ENCODE data around the gene BTD. TPM values are rescaled to one million over a fixed set of nuclear protein-coding genes. Genes with fewer than 3 reads are reported as not detected.

Gene BTD
- total and polyA plus RNA-seq, 10 of the 15 experiments (the other 5 are each of a cell fraction or from before 2014, with no cell fraction given): 3.4 to 10.3 (median 5.0) TPM

GRCh38 chr3:15638891-15639262, 37.3 kb downstream of the BTD start (continued):
- TF ChIP-seq ASH2L (IDR thresholded peaks at IDR 0.05; ENCODE audit: borderline replicate concordance, low read depth) (no peak), NBN (IDR thresholded peaks at IDR 0.05) (no peak), SPI1 (IDR thresholded peaks at IDR 0.05; ENCODE audit: borderline replicate concordance, insufficient read depth, low read depth, low read length) (no peak), ZNF207 (IDR thresholded peaks at IDR 0.05; ENCODE audit: borderline replicate concordance) (no peak), EZH2 (IDR thresholded peaks at IDR 0.05; ENCODE audit: borderline replicate concordance, control insufficient read depth, low read depth, low read length) (no peak), STAT1 (conservative IDR thresholded peaks at IDR 0.05) (no peak), CREM (IDR thresholded peaks at IDR 0.05; ENCODE audit: low read depth) (peak; percentile 85), PRDM15 (CRISPR knock-in tag; IDR thresholded peaks at IDR 0.05) (no peak), LARP7 (IDR thresholded peaks at IDR 0.05) (no peak), EP300 (IDR thresholded peaks at IDR 0.05; ENCODE audit: borderline replicate concordance in 1 of 2, control insufficient read depth in 1 of 2, low read depth in 2 of 2, low read length in 2 of 2) (peak in 1 of 2 experiments; percentile 57; a peak in 1 of 4 replicates), CHD4 (IDR thresholded peaks at IDR 0.05) (no peak), EGR1 (IDR thresholded peaks at IDR 0.05; ENCODE audit: borderline replicate concordance in 1 of 2, low read depth in 2 of 2, low read length in 2 of 2) (no peak), HDAC6 (IDR thresholded peaks at IDR 0.05; ENCODE audit: unreplicated experiment) (no peak), CBX5 (IDR thresholded peaks at IDR 0.05; ENCODE audit: low read depth) (no peak), NRF1 (conservative IDR thresholded peaks at IDR 0.05; ENCODE audit: low read depth, low read length) (no peak), FOXK2 (IDR thresholded peaks at IDR 0.05) (no peak), MYC (IDR thresholded peaks at IDR 0.05; ENCODE audit: insufficient read depth, insufficient read length, insufficient replicate concordance, low read length, severe bottlenecking) (no peak), RCOR1 (conservative IDR thresholded peaks at IDR 0.05; ENCODE audit: low read depth, low read length) (no peak), HDGF (IDR thresholded peaks at IDR 0.05) (no peak), TBL1XR1 (IDR thresholded peaks at IDR 0.05; ENCODE audit: low read depth, low read length) (no peak; the same call in 1 of the 2 replicates)
- TF ChIP-seq, protein P1, sequence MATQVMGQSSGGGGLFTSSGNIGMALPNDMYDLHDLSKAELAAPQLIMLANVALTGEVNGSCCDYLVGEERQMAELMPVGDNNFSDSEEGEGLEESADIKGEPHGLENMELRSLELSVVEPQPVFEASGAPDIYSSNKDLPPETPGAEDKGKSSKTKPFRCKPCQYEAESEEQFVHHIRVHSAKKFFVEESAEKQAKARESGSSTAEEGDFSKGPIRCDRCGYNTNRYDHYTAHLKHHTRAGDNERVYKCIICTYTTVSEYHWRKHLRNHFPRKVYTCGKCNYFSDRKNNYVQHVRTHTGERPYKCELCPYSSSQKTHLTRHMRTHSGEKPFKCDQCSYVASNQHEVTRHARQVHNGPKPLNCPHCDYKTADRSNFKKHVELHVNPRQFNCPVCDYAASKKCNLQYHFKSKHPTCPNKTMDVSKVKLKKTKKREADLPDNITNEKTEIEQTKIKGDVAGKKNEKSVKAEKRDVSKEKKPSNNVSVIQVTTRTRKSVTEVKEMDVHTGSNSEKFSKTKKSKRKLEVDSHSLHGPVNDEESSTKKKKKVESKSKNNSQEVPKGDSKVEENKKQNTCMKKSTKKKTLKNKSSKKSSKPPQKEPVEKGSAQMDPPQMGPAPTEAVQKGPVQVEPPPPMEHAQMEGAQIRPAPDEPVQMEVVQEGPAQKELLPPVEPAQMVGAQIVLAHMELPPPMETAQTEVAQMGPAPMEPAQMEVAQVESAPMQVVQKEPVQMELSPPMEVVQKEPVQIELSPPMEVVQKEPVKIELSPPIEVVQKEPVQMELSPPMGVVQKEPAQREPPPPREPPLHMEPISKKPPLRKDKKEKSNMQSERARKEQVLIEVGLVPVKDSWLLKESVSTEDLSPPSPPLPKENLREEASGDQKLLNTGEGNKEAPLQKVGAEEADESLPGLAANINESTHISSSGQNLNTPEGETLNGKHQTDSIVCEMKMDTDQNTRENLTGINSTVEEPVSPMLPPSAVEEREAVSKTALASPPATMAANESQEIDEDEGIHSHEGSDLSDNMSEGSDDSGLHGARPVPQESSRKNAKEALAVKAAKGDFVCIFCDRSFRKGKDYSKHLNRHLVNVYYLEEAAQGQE (IDR thresholded peaks at IDR 0.05; ENCODE audit: low read depth, low read length): no peak
- TF ChIP-seq, protein P2, sequence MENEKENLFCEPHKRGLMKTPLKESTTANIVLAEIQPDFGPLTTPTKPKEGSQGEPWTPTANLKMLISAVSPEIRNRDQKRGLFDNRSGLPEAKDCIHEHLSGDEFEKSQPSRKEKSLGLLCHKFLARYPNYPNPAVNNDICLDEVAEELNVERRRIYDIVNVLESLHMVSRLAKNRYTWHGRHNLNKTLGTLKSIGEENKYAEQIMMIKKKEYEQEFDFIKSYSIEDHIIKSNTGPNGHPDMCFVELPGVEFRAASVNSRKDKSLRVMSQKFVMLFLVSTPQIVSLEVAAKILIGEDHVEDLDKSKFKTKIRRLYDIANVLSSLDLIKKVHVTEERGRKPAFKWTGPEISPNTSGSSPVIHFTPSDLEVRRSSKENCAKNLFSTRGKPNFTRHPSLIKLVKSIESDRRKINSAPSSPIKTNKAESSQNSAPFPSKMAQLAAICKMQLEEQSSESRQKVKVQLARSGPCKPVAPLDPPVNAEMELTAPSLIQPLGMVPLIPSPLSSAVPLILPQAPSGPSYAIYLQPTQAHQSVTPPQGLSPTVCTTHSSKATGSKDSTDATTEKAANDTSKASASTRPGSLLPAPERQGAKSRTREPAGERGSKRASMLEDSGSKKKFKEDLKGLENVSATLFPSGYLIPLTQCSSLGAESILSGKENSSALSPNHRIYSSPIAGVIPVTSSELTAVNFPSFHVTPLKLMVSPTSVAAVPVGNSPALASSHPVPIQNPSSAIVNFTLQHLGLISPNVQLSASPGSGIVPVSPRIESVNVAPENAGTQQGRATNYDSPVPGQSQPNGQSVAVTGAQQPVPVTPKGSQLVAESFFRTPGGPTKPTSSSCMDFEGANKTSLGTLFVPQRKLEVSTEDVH (IDR thresholded peaks at IDR 0.05; ENCODE audit: low read depth, partially characterized antibody): no peak
